ENCODE results near the gene NOXO1. TPM values are rescaled to one million over a fixed set of nuclear protein-coding genes. Genes with fewer than 3 reads are reported as not detected.

NOXO1 gene
- total and polyA plus RNA-seq, 9 of the 15 experiments (the other 6 are each of a cell fraction or from before 2014, with no cell fraction given), result not detected

GRCh38 chr16:1959269-1960039 is 21.8 kb downstream of the NOXO1 start, which contains the start of gene NDUFB10 (continued):
- TF ChIP-seq HCFC1 (IDR thresholded peaks at IDR 0.05; ENCODE audit: low read depth, low read length), result peak; percentile 98
- TF ChIP-seq HNRNPK (IDR thresholded peaks at IDR 0.05; ENCODE audit: low read depth, low read length, poor library complexity, severe bottlenecking), result peak; percentile 21
- no peak for TF ChIP-seq HNRNPH1 (optimal IDR thresholded peaks at IDR 0.05; ENCODE audit: low read depth, low read length)
- 0 out of 2 replicates have a peak, but pooled peaks have one; percentile 9 for TF ChIP-seq ZSCAN32 (CRISPR knock-in tag; IDR thresholded peaks at IDR 0.05)
- no peak for TF ChIP-seq NFE2L1 (tag; IDR thresholded peaks at IDR 0.05; ENCODE audit: borderline replicate concordance, low read depth)
- TF ChIP-seq IRF2 (CRISPR knock-in tag; IDR thresholded peaks at IDR 0.05), result no peak
- no peak for TF ChIP-seq HLTF (IDR thresholded peaks at IDR 0.05)
- TF ChIP-seq ZNF583 (CRISPR knock-in tag; IDR thresholded peaks at IDR 0.05), result 0 out of 2 replicates have a peak, but pooled peaks have one; percentile 54
- TF ChIP-seq NR2F6 (CRISPR knock-in tag; IDR thresholded peaks at IDR 0.05), result no peak
- TF ChIP-seq SOX6 (IDR thresholded peaks at IDR 0.05), result peak; percentile 46; the same call in 1 of the 2 replicates
- TF ChIP-seq FOXJ2 (tag; IDR thresholded peaks at IDR 0.05), result 0 out of 2 replicates have a peak, but pooled peaks have one; percentile 18
- TF ChIP-seq PRMT5 (CRISPR knock-in tag; IDR thresholded peaks at IDR 0.05), result no peak
- TF ChIP-seq PRDM10 (IDR thresholded peaks at IDR 0.05; ENCODE audit: partially characterized antibody), result peak; percentile 16
- no peak for TF ChIP-seq HDAC3 (IDR thresholded peaks at IDR 0.05; ENCODE audit: borderline replicate concordance, partially characterized antibody)
- TF ChIP-seq ATF6 (CRISPR knock-in tag; IDR thresholded peaks at IDR 0.05), result 0 out of 2 replicates have a peak, but pooled peaks have one; percentile 50
- no peak for TF ChIP-seq ZNF23 (CRISPR knock-in tag; IDR thresholded peaks at IDR 0.05)
- TF ChIP-seq ETS1 (conservative IDR thresholded peaks at IDR 0.05; ENCODE audit: control insufficient read depth, low read depth, low read length), result peak; percentile 95
- TF ChIP-seq ZBTB12 (CRISPR knock-in tag; IDR thresholded peaks at IDR 0.05), result peak; percentile 16; the same call in 1 of the 2 replicates
- TF ChIP-seq ZBED1 (IDR thresholded peaks at IDR 0.05), result no peak
- no peak for TF ChIP-seq ARNT (IDR thresholded peaks at IDR 0.05)
- TF ChIP-seq ARHGAP35 (IDR thresholded peaks at IDR 0.05; ENCODE audit: partially characterized antibody), result no peak
- TF ChIP-seq ZKSCAN1 (IDR thresholded peaks at IDR 0.05; ENCODE audit: low read depth, low read length), result no peak

Data from K562 (cell line).